MCF 10A (cell line): ENCODE data around the gene FUOM. TPM values are rescaled to one million over a fixed set of nuclear protein-coding genes. Genes with fewer than 3 reads are reported as not detected.

Experiments
- BruUV-seq: library from RNA; stranded (reverse); fragments of 400-500 nt; replicated peaks from 2 replicates; lab custom pipeline; 2021; lab: Mats Ljungman, UMichigan
- CTCF ChIA-PET: fragments of 300-600 bp; sonication (Branson Sonifier 250); formaldehyde crosslinking; extraction: SDS; loops from one replicate; lab custom pipeline; 2021; ENCODE audit warnings: antibody characterized with exemption, inconsistent platforms; lab: Yijun Ruan, JAX
- POLR2A ChIA-PET: fragments of 300-600, 350-650 bp; sonication (Branson Sonifier 250); formaldehyde crosslinking; extraction: SDS; loops from one replicate; lab custom pipeline; 2020; ENCODE audit warnings: antibody characterized with exemption, inconsistent platforms; lab: Yijun Ruan, JAX
- DNase-seq: peaks from one replicate; pipeline ENCODE4 v3.0.0-alpha.2; 2018; ENCODE audit not compliant: unreplicated experiment
- H3K27ac Mint-ChIP-seq: one replicate; pipeline ENCODE4 v1.8.0; 2022; ENCODE audit warnings: mild to moderate bottlenecking, low read depth, mixed read lengths; ENCODE audit not compliant: unreplicated experiment
- H3K27me3 Mint-ChIP-seq: one replicate; pipeline ENCODE4 v1.8.0; 2022; ENCODE audit warnings: mixed read lengths; ENCODE audit not compliant: insufficient read depth, unreplicated experiment
- H3K36me3 Mint-ChIP-seq: one replicate; pipeline ENCODE4 v1.8.0; 2022; ENCODE audit warnings: mild to moderate bottlenecking, moderate library complexity, mixed read lengths; ENCODE audit not compliant: insufficient read depth, unreplicated experiment
- H3K4me1 Mint-ChIP-seq: one replicate; pipeline ENCODE4 v1.8.0; 2022; ENCODE audit warnings: mixed read lengths; ENCODE audit not compliant: insufficient read depth, unreplicated experiment
- H3K4me3 Mint-ChIP-seq: one replicate; pipeline ENCODE4 v1.8.0; 2022; ENCODE audit warnings: mild to moderate bottlenecking, moderate library complexity, mixed read lengths; ENCODE audit not compliant: unreplicated experiment
- H3K9me3 Mint-ChIP-seq: one replicate; pipeline ENCODE4 v1.8.0; 2022; ENCODE audit warnings: mixed read lengths; ENCODE audit not compliant: unreplicated experiment
- CTCF ChIP-seq: fragments of 200-600 bp; IDR thresholded peaks from one replicate; pipeline ENCODE4 v1.8.0; 2022; ENCODE audit warnings: antibody characterized with exemption, mild to moderate bottlenecking; ENCODE audit not compliant: unreplicated experiment
- intact Hi-C: fragments of 100-400 bp; cut with micrococcal nuclease; formaldehyde crosslinking; loops from 2 replicates; pipeline ENCODE4 v1.14.1; 2022
- microRNA-seq: library from miRNA; unstranded; fragments of <30 nt; microRNA quantifications from one replicate; pipeline ENCODE4 v1.2.0, GENCODE V29; 2022
- total RNA-seq: library from RNA; stranded (reverse); gene quantifications from 2 replicates; pipeline ENCODE4 v1.2.3, GENCODE V29; 2022

FUOM gene
- total RNA-seq, 1 experiment from 2014 or later = 22.6 TPM

- Mint-ChIP-seq H3K4me3 (no peak overlapping the region), H3K27ac (no peak overlapping the region), H3K36me3 (peaks cover 36% of the 10 kb centered on the region), H3K27me3 (no peaks in the 10 kb centered on the region), H3K4me1 (peaks cover 18% of the 10 kb centered on the region), H3K9me3 (no peaks in the 10 kb centered on the region)
- CTCF ChIA-PET = interaction anchor here (0.7 to 2.2 kb wide), 4 partner anchors 15 to 136 kb away, joined by 3 to 7 read pairs (median 6); no protein-coding TSS in a partner anchor
- intact Hi-C loops = loop anchor here (5.0 kb wide), 2 partner anchors 164 to 404 kb away; no protein-coding TSS in a partner anchor
- POLR2A ChIA-PET = no interaction called here
- no peak for TF ChIP-seq CTCF
- no TSS peak for BruUV-seq
- no peak for DNase-seq
These were observed 51.7 kb downstream of the FUOM start for GRCh38 chr10:133306097-133306476.

Small RNA genes within 50 kb of the gene (microRNA-seq; reads per million reads assigned to microRNA genes)
- gene MIR3944 = 6.5 reads per million, percentile 41 among the genes with 10 or more reads in this experiment

Other genes starting within 250 kb of the FUOM start
- 2.1 and 2.4 TPM in 2 replicates for gene KNDC1, start 197.8 kb downstream of the FUOM start, total RNA-seq
- gene UTF1, start 127.8 kb downstream of the FUOM start, total RNA-seq = not detected in 2 replicates
- not detected in 2 replicates for gene VENTX, start 120.2 kb downstream of the FUOM start, total RNA-seq
- 20.2 and 23.2 TPM in 2 replicates for gene ADAM8, start 81.2 kb downstream of the FUOM start, total RNA-seq
- 95.9 and 96.2 TPM in 2 replicates for gene TUBGCP2, start 49.1 kb downstream of the FUOM start, total RNA-seq
- gene ZNF511, start 49.1 kb downstream of the FUOM start, total RNA-seq = 28.9 and 42.7 TPM in 2 replicates
- not detected in 2 replicates for gene CALY, start 21.1 kb downstream of the FUOM start, total RNA-seq
- gene PRAP1, start 10.6 kb downstream of the FUOM start, total RNA-seq = not detected in 2 replicates
- gene ECHS1, start 15.3 kb upstream of the FUOM start, total RNA-seq = 72.4 and 82.7 TPM in 2 replicates
- gene PAOX, start 21.2 kb upstream of the FUOM start, total RNA-seq = 1.2 and 1.8 TPM in 2 replicates
- 71.6 and 74.3 TPM in 2 replicates for gene MTG1, start 36.1 kb upstream of the FUOM start, total RNA-seq
- gene SPRN, start 66.6 kb upstream of the FUOM start, total RNA-seq = not detected in 2 replicates
- 0.93 and 1.3 TPM in 2 replicates for gene SCART1, start 95.9 kb upstream of the FUOM start, total RNA-seq
- not detected in 2 replicates for gene CYP2E1, start 169.3 kb upstream of the FUOM start, total RNA-seq
- not detected in 2 replicates for gene SYCE1, start 207.6 kb upstream of the FUOM start, total RNA-seq